ENCODE measurements around the gene CATSPERD. TPM values are rescaled to one million over a fixed set of nuclear protein-coding genes. Genes with fewer than 3 reads are reported as not detected.

Gene CATSPERD
- total RNA-seq, 1 experiment from 2014 or later: not detected

GRCh38 chr19:5827342-5827890 lies 107.0 kb downstream of the CATSPERD start:
- DNase-seq (ENCODE audit: low spot score): no peak

- DNase-seq (ENCODE audit: low spot score): peak; percentile 56
These were observed 107.6 kb downstream of the CATSPERD start for GRCh38 chr19:5827891-5828660.

Other genes starting within 250 kb of the CATSPERD start
- gene TINCR, start 152.7 kb upstream of the CATSPERD start, total RNA-seq (2014; rRNA removed; shearing (Covaris generic)): 0.50 and 1.8 TPM in 2 replicates
- gene SAFB2, start 97.9 kb upstream of the CATSPERD start, total RNA-seq (2014; rRNA removed; shearing (Covaris generic)): 18.5 and 22.4 TPM in 2 replicates
- gene SAFB, start 97.6 kb upstream of the CATSPERD start, total RNA-seq (2014; rRNA removed; shearing (Covaris generic)): 25.7 and 31.5 TPM in 2 replicates
- 49.6 and 81.0 TPM in 2 replicates for gene MICOS13, start 40.1 kb upstream of the CATSPERD start, total RNA-seq (2014; rRNA removed; shearing (Covaris generic))
- 24.1 and 58.4 TPM in 2 replicates for gene HSD11B1L, start 39.6 kb upstream of the CATSPERD start, total RNA-seq (2014; rRNA removed; shearing (Covaris generic))
- 782 and 864 TPM in 2 replicates for gene RPL36, start 30.3 kb upstream of the CATSPERD start, total RNA-seq (2014; rRNA removed; shearing (Covaris generic))
- gene LONP1, start 491 bp upstream of the CATSPERD start, total RNA-seq (2014; rRNA removed; shearing (Covaris generic)): 120 and 153 TPM in 2 replicates
- 0.41 and 2.0 TPM in 2 replicates for gene PRR22, start 64.1 kb downstream of the CATSPERD start, total RNA-seq (2014; rRNA removed; shearing (Covaris generic))
- gene DUS3L, start 70.5 kb downstream of the CATSPERD start, total RNA-seq (2014; rRNA removed; shearing (Covaris generic)): 56.0 and 76.7 TPM in 2 replicates
- gene NRTN, start 84.4 kb downstream of the CATSPERD start, total RNA-seq (2014; rRNA removed; shearing (Covaris generic)): 1.4 TPM in 1 of 2 replicates, not detected in the other
- gene FUT6, start 119.1 kb downstream of the CATSPERD start, total RNA-seq (2014; rRNA removed; shearing (Covaris generic)): not detected in 2 replicates
- gene FUT3, start 130.8 kb downstream of the CATSPERD start, total RNA-seq (2014; rRNA removed; shearing (Covaris generic)): not detected in 2 replicates
- not detected in 2 replicates for gene FUT5, start 149.9 kb downstream of the CATSPERD start, total RNA-seq (2014; rRNA removed; shearing (Covaris generic))
- 208 and 242 TPM in 2 replicates for gene NDUFA11, start 183.2 kb downstream of the CATSPERD start, total RNA-seq (2014; rRNA removed; shearing (Covaris generic))
- 3.0 and 3.2 TPM in 2 replicates for gene VMAC, start 184.2 kb downstream of the CATSPERD start, total RNA-seq (2014; rRNA removed; shearing (Covaris generic))
- 12.0 and 15.0 TPM in 2 replicates for gene CAPS, start 193.6 kb downstream of the CATSPERD start, total RNA-seq (2014; rRNA removed; shearing (Covaris generic))

Data from A172 (cell line).